Activated naive CD8-positive, alpha-beta T cell treated with anti-CD3 and anti-CD28 coated beads, Interleukin-2, amount 50 U/mL, for 16 hours (primary cell): Measurements from ENCODE around the gene CCDC12.
"Not testable (repeated sequence)": the region's sequence is repeated elsewhere in the genome, so short reads cannot be mapped to it uniquely, and the experiment has no call there.

Experiments
- DNase-seq: peaks from one replicate; pipeline ENCODE4 v3.0.0-alpha.2; 2020; ENCODE audit warnings: low read depth, low spot score

CCDC12 gene

GRCh38 chr3:46923559-46924350, 52.8 kb downstream of the CCDC12 start:
- no peak for DNase-seq

- DNase-seq: no peak
Measured at GRCh38 chr3:46922871-46923558, 53.5 kb downstream of the CCDC12 start.

GRCh38 chr3:46922426-46922825, 54.1 kb downstream of the CCDC12 start:
- DNase-seq: no peak

- DNase-seq: no peak
Measured at GRCh38 chr3:46921871-46922271, 54.7 kb downstream of the CCDC12 start.

GRCh38 chr3:46921041-46921440, 55.5 kb downstream of the CCDC12 start:
- DNase-seq: no peak

GRCh38 chr3:46918634-46919033, 57.9 kb downstream of the CCDC12 start:
- DNase-seq: no peak

- DNase-seq: no peak
Measured at GRCh38 chr3:46918202-46918601, 58.3 kb downstream of the CCDC12 start.

GRCh38 chr3:46917257-46917656, 59.3 kb downstream of the CCDC12 start:
- no peak for DNase-seq

GRCh38 chr3:46916799-46917198, 59.7 kb downstream of the CCDC12 start:
- DNase-seq: no peak

GRCh38 chr3:46916278-46916677, 60.3 kb downstream of the CCDC12 start:
- no peak for DNase-seq

GRCh38 chr3:46915297-46915822, 61.2 kb downstream of the CCDC12 start:
- no peak for DNase-seq

GRCh38 chr3:46914849-46915248, 61.7 kb downstream of the CCDC12 start:
- no peak for DNase-seq

- DNase-seq: no peak
Measured at GRCh38 chr3:46913644-46914043, 62.9 kb downstream of the CCDC12 start.

- no peak for DNase-seq
Measured at GRCh38 chr3:46912986-46913385, 63.6 kb downstream of the CCDC12 start.

GRCh38 chr3:46910914-46911313, 65.6 kb downstream of the CCDC12 start:
- not testable (repeated sequence) for DNase-seq

GRCh38 chr3:46910166-46910760, 66.3 kb downstream of the CCDC12 start:
- no peak for DNase-seq

GRCh38 chr3:46909535-46910161, 66.9 kb downstream of the CCDC12 start:
- DNase-seq: peak; percentile 64

GRCh38 chr3:46908986-46909534, 67.5 kb downstream of the CCDC12 start:
- DNase-seq: no peak

- DNase-seq: no peak
Measured at GRCh38 chr3:46908294-46908985, 68.1 kb downstream of the CCDC12 start.

- no peak for DNase-seq
Measured at GRCh38 chr3:46907960-46908293, 68.6 kb downstream of the CCDC12 start.

- no peak for DNase-seq
Measured at GRCh38 chr3:46907271-46907670, 69.3 kb downstream of the CCDC12 start.
